Muscle layer of colon (tissue), 2 donors: ENCODE measurements around the gene AGAP1.

ENCODE experiments used
- H3K27ac ChIP-seq: one replicate; pipeline ENCODE4 v1.7.0; 2013; ENCODE audit warnings: low read depth, mild to moderate bottlenecking, low read length, moderate library complexity
- H3K27me3 ChIP-seq, 2 donors: one replicate each; pipeline ENCODE4 v1.7.0; 2013; ENCODE audit warnings: low read length in 2 of 2, mild to moderate bottlenecking in 2 of 2; ENCODE audit not compliant: insufficient read depth in 2 of 2, control insufficient read depth in 1 of 2
- H3K36me3 ChIP-seq: one replicate; pipeline ENCODE4 v1.7.0; 2013; ENCODE audit warnings: mild to moderate bottlenecking, low read length; ENCODE audit not compliant: insufficient read depth
- H3K4me1 ChIP-seq: one replicate; pipeline ENCODE4 v1.7.0; 2013; ENCODE audit warnings: mild to moderate bottlenecking, low read length; ENCODE audit not compliant: insufficient read depth
- H3K4me3 ChIP-seq, 2 donors: one replicate each; pipeline ENCODE4 v1.7.0; 2013; ENCODE audit warnings: low read length in 2 of 2, low read depth in 1 of 2, mild to moderate bottlenecking in 1 of 2, moderate library complexity in 1 of 2
- H3K9ac ChIP-seq: one replicate; pipeline ENCODE4 v1.7.0; 2013; ENCODE audit warnings: low read length
- H3K9me3 ChIP-seq: one replicate; pipeline ENCODE4 v1.7.0; 2013; ENCODE audit warnings: mild to moderate bottlenecking, low read length
- donor health status: abdominal sarcoma.
- donor health status: Adenocarcinoma of cecum.

The AGAP1 gene

DNA sequence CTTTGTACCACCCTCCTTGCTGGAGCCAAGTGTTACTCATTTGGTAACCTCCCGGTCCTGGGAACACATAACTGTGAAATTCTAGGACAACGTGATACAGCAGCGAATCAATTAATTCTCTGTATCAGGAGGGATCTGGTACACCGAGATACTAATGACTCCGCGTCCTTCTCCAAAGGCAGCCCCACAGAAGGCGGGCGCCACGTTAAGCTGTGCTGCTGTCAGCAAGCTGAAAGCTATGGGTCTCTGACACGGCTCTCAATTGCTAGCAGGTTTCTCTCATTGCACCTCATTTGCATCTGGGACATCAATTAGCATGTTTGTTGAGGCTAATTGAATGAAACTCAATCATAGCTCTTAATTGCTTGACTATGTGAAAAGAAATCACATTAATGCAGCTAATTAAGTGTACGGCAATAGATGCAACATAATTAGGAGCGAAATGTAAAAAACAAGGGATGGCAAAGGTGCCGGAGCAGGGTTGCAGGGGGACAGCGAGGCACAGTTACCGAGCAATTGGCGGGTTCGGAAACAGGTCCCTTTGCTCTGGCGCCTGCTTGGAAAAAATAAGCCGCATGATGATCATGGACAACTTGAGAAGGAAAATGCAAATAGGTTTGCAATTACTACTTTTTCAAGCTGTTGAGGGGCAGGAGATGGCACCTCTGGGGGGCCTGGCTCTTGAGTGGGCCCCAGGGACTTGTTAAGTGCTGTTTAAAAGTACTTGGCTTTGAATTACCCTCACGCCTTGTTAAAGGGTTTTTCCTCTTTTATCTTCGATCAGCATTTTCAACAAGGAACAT, 410.1 kb downstream of the AGAP1 start:
- H3K9me3 ChIP-seq, result no peaks in the 10 kb centered on the region
- no peak overlapping the region for H3K9ac ChIP-seq
- H3K4me3 ChIP-seq, result no peak overlapping the region
- H3K27me3 ChIP-seq, result no peaks in the 10 kb centered on the region
- no peak overlapping the region for H3K27ac ChIP-seq
- H3K4me1 ChIP-seq, result no peaks in the 10 kb centered on the region
- H3K36me3 ChIP-seq, result peaks cover 4% of the 10 kb centered on the region

- Histone ChIP-seq H3K27me3 (no peaks in the 10 kb centered on the region), H3K27ac (no peak overlapping the region)
These were observed 410.7 kb downstream of the AGAP1 start for GRCh38 chr2:235904585-235904931.

DNA sequence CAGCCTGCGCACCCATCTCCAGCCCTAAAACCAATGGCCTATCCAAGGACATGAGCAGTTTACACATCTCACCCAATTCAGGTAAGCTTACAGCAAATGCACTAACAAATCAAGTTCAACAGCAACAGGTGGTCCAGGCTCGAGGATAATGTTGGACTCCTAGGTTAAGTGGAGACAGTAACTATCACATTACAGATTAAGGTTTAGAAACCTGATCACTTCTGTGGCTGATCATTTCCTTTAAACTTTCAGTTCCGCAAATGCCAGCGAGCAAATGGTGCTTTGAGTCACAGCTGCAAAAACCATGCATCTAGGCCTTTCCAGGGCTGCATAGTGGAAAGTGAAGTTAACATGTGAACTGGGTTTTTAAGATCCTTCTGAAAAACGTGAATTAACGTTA, 415.0 kb downstream of the AGAP1 start:
- Histone ChIP-seq H3K36me3 (peaks cover 21% of the 10 kb centered on the region), H3K27ac (no peak overlapping the region), H3K27me3 (no peaks in the 10 kb centered on the region), H3K4me1 (no peaks in the 10 kb centered on the region), H3K9ac (no peak overlapping the region), H3K4me3 (no peak overlapping the region), H3K9me3 (no peaks in the 10 kb centered on the region)

More at GRCh38 chr2:235904585-235904931, 410.7 kb downstream of the AGAP1 start:
- no peak overlapping the region for H3K4me3 ChIP-seq
- peaks cover 6% of the 10 kb centered on the region for H3K36me3 ChIP-seq
- no peaks in the 10 kb centered on the region for H3K9me3 ChIP-seq
- H3K9ac ChIP-seq, result no peak overlapping the region
- H3K4me1 ChIP-seq, result no peaks in the 10 kb centered on the region

- Histone ChIP-seq H3K36me3 (peaks cover 27% of the 10 kb centered on the region), H3K9me3 (no peaks in the 10 kb centered on the region), H3K9ac (no peak overlapping the region), H3K4me3 (no peak overlapping the region), H3K27me3 (no peaks in the 10 kb centered on the region), H3K27ac (no peak overlapping the region), H3K4me1 (no peaks in the 10 kb centered on the region)
These were observed 415.5 kb downstream of the AGAP1 start for GRCh38 chr2:235909358-235909757.

GRCh38 chr2:235910067-235910466, 416.2 kb downstream of the AGAP1 start:
- Histone ChIP-seq H3K4me1 (no peaks in the 10 kb centered on the region), H3K27ac (no peak overlapping the region), H3K9me3 (no peaks in the 10 kb centered on the region), H3K9ac (no peak overlapping the region), H3K4me3 (no peak overlapping the region), H3K36me3 (peaks cover 32% of the 10 kb centered on the region), H3K27me3 (no peaks in the 10 kb centered on the region)

GRCh38 chr2:235911125-235911524, 417.3 kb downstream of the AGAP1 start:
- H3K4me1 ChIP-seq, result no peaks in the 10 kb centered on the region
- H3K36me3 ChIP-seq, result peaks cover 42% of the 10 kb centered on the region
- no peaks in the 10 kb centered on the region for H3K27me3 ChIP-seq
- no peaks in the 10 kb centered on the region for H3K9me3 ChIP-seq
- H3K27ac ChIP-seq, result no peak overlapping the region
- H3K9ac ChIP-seq, result no peak overlapping the region
- no peak overlapping the region for H3K4me3 ChIP-seq

GRCh38 chr2:235911633-235912233, 417.9 kb downstream of the AGAP1 start:
- H3K9ac ChIP-seq, result no peak overlapping the region
- no peaks in the 10 kb centered on the region for H3K4me1 ChIP-seq
- H3K4me3 ChIP-seq, result no peak overlapping the region
- no peaks in the 10 kb centered on the region for H3K9me3 ChIP-seq
- peaks cover 45% of the 10 kb centered on the region for H3K36me3 ChIP-seq
- H3K27ac ChIP-seq, result no peak overlapping the region
- no peaks in the 10 kb centered on the region for H3K27me3 ChIP-seq

DNA sequence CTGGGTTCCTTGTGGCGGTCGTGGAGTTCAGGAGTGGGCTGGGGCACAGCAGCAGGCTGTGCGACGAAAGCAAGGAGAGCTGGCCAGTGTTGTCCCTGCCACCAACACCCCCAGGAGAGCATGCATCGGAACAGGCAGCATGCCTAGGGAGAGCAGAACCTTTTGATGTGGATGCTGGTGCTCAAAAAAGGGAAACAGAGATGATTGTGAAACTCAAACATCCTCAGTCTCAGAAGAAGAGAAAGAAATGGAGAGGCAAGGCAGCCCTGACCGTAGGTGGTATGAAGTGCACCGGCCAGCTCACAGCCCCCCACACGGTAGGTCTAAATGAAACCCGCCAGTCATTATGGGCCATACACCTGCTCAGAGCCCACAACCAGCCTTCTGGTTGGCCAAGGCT, 420.9 kb downstream of the AGAP1 start:
- Histone ChIP-seq H3K9me3 (no peaks in the 10 kb centered on the region), H3K4me1 (no peaks in the 10 kb centered on the region), H3K27me3 (no peaks in the 10 kb centered on the region), H3K9ac (no peak overlapping the region), H3K36me3 (peaks cover 42% of the 10 kb centered on the region), H3K27ac (no peak overlapping the region), H3K4me3 (no peak overlapping the region)

DNA sequence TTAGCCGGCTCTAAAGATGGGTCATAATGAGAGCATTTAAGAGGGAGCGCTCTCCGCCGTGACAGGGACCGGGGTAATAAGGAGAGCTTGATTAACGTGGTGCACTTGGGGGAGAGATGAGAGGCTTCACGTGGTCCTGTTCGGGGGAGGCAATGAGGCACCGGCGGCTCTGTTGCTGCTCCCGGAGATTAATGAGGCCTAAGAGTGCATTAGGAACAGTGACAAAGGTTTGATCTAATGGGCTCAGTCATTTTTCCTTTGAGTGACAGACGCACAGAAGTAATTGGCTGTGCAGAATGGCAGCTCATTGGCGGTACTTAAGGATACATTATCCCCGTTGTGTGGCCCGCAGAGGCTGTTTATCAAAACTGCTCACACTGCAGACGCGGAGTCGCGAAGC, 423.7 kb downstream of the AGAP1 start:
- Histone ChIP-seq H3K27ac (no peak overlapping the region), H3K27me3 (no peaks in the 10 kb centered on the region), H3K36me3 (peaks cover 27% of the 10 kb centered on the region), H3K4me1 (no peaks in the 10 kb centered on the region), H3K4me3 (no peak overlapping the region), H3K9ac (no peak overlapping the region), H3K9me3 (no peaks in the 10 kb centered on the region)

- H3K36me3 ChIP-seq, result peaks cover 26% of the 10 kb centered on the region
- H3K4me1 ChIP-seq, result no peaks in the 10 kb centered on the region
- H3K4me3 ChIP-seq, result no peak overlapping the region
- no peaks in the 10 kb centered on the region for H3K9me3 ChIP-seq
- no peak overlapping the region for H3K9ac ChIP-seq
- no peaks in the 10 kb centered on the region for H3K27me3 ChIP-seq
- no peak overlapping the region for H3K27ac ChIP-seq
These were observed 425.0 kb downstream of the AGAP1 start for GRCh38 chr2:235918876-235919275.

- no peaks in the 10 kb centered on the region for H3K27me3 ChIP-seq
- peaks cover 13% of the 10 kb centered on the region for H3K36me3 ChIP-seq
- no peaks in the 10 kb centered on the region for H3K4me1 ChIP-seq
- H3K9ac ChIP-seq, result no peak overlapping the region
- no peak overlapping the region for H3K4me3 ChIP-seq
- H3K27ac ChIP-seq, result no peak overlapping the region
- no peaks in the 10 kb centered on the region for H3K9me3 ChIP-seq
These were observed 426.5 kb downstream of the AGAP1 start for GRCh38 chr2:235920216-235920865.
